NCI-H187 treated with DMSO at 0.1 percent for 48 hours (cell line): ENCODE data around the gene PLCB2.

Source experiments
- DNase-seq: peaks from one replicate; lab custom pipeline; 2025; lab: John Stamatoyannopoulos, UW

PLCB2 gene

DNA sequence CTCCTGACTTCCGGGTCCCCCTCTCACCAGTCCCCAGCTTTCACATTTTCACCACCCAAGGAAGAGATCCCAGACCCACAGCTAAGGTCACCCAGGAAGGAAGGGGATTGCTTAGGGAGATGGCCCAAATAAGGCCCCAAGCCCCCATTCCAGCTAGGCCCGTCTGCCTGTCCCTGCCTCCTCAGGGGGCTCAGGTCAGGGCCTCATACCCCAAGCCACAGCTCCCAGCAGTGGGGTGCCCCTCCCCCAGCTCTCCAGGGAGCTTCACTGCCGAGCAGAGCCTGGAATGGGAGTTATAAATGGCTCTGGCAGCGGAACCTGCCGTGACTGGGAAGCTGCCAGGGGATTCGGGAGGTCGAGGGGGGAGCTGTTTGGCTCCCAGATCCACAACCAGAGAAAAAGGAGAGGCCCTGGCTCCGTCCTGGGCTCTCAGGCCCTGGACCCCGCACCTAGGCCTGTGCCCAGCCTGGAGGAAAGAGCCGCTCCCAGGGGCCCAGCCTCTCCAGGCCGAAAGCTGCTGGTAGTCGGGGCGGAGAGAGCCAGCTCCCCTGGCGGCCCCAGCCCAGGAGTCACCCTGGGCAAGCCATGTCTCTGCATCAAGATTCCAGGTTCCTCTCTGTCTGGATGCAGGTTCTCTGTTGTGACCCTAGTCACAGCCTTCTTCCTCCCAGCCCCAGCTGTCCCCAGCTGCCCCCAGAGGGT, 32.5 kb upstream of the PLCB2 start:
- DNase-seq: no peak

DNA sequence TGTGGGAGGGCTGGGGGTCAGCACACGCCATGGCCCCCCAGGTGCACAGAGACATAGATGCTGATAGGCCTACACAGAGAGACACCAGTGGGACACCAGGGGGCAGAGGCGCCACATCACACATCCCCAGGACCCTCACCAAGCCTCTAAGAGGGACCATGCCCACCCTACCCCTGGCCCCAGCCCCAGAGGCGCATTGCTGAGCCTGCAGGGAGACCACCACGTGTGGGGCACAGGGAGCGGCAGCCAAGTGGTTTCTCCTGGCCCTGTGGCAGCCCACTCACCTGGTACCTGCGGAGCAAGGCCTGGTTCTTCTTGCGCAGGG, 31.8 kb upstream of the PLCB2 start:
- DNase-seq: no peak

DNA sequence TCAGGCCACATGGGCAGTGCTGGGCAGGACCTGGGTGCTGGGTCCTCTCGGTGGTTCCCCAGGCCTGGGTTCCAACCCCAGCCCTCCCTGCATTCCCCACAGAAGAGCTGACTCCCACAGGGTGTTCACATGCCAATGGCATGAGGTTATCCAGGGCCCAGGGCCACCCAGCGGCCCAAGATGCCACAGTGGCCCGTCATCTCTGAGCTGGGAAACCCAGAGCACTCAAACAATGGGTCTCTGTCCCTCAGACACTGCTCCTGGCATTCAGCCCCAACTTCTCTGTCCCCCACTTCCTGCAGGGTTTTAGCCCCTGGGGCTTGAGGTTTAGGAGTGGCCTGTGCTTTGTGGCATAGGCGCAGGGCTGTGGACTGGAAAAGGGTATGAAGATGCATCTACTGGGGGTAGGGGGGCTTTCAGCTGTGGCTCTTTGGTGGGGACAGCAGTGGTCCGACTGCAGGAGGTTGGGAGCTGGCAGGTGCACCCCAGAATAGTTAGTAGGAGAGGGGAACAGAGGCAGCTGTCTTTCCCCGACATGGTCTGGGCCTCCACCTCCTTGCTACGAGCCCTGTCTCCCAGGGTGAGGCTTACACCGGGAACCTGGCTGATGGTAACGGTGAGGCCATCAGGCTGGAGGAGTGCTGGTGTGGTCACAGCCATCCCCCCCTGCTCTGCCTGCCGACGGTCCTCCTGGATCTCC, 31.3 kb upstream of the PLCB2 start:
- no peak for DNase-seq

DNA sequence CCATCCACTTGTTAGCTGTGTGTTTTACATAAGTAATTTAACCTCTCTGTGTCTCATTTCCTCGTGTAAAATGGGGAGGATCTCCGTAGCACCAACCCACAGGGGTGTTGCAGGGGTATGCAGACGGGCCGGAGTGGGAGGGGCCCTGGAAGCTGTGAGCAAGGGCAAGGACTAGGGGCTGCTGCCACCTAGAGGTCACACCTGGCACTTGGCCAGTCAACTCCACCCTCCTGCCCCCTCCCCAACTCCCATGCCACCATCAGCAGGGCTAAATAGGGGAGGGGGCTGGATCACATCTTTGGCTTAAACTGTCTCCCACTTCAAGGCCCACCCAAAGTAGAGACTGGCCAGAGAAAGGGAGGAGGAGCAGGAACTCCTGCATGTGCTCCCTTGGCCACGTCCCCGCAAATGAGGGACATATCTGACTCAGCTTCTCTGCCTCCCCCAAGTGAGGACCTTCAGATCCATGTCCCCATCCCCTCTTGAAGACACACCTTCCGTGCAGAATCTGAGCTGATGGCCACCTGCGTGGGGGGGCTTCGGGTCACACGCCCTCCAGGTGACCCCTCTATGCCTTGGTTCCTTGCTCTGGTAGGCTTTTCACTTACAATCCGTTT, 30.4 kb upstream of the PLCB2 start:
- DNase-seq: no peak

DNA sequence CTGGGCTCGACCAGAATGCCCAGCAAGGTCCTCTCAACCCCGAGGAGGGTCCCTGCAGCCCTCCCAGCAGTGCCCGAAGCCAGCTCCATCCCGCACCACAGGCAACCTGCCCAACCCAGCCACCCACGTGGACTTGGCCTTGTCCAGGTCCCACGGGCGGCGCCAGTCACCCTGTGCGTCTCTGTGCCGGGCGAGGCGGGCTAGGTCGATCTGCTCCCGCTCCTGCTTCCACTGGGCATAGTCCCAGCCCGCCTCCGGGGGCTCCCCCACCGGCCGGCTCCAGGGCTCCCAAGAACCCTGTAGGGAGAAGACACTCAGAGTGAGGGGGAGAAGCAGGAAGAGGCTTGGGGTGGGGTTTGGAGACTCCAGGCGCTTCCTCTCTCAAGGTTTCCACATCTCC, 29.9 kb upstream of the PLCB2 start:
- no peak for DNase-seq

DNA sequence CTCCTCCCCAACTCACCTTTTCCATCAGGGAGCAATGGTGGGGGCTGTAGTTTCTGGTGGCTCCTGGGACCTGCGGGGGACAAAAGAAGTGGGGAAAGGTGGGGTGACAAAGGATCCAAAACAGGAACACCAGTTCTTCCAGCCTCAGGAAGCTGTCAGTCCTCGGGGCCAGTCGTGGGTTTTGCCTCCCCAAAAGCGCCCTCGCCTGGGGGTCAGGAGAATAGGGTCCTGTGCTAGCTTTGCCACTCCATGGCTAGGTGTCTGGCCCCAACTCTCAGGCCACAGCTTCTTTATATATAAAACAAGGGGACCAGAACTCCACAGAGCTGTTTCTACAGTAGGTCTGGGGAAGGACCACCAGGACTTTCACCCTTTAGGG, 29.0 kb upstream of the PLCB2 start:
- DNase-seq: no peak

DNA sequence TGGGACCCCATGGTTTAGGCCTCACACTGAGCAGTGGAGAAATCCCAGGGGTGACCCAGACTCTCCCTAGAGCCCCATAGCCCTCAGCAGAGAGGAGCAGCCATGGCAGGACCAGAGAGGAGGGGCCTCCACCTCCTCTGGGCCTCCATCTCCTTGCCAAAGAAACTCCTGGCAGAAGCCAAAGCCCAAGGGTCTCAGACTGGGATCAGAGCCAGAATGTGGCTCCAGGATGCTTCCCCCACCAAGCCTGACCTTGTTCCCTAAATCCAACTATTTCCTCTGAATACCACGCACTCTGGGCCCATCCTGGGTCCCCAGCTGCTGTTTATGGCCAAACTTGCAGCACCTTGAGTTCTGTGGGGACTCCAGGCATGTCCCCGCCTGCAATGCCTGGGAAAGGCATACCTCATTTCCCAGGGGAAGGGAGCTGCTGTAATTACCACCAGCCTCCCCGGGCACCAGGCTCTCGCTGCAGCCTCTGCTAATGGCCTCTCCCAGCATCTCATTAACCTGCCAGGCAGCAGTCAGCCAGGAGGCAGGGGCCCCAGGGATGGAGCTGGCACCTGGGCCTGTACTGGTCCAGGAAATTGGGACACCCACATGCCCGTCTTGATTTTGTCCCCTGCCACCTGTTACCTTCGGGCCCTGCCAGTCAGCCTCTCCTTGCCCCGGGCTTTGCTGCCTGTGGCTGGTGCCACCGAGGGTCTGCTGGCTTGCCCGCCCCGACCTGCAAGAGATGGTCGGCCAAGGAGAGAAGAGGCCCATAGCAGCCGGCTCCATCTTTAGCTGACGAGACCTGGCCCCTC, 28.4 kb upstream of the PLCB2 start:
- no peak for DNase-seq

DNA sequence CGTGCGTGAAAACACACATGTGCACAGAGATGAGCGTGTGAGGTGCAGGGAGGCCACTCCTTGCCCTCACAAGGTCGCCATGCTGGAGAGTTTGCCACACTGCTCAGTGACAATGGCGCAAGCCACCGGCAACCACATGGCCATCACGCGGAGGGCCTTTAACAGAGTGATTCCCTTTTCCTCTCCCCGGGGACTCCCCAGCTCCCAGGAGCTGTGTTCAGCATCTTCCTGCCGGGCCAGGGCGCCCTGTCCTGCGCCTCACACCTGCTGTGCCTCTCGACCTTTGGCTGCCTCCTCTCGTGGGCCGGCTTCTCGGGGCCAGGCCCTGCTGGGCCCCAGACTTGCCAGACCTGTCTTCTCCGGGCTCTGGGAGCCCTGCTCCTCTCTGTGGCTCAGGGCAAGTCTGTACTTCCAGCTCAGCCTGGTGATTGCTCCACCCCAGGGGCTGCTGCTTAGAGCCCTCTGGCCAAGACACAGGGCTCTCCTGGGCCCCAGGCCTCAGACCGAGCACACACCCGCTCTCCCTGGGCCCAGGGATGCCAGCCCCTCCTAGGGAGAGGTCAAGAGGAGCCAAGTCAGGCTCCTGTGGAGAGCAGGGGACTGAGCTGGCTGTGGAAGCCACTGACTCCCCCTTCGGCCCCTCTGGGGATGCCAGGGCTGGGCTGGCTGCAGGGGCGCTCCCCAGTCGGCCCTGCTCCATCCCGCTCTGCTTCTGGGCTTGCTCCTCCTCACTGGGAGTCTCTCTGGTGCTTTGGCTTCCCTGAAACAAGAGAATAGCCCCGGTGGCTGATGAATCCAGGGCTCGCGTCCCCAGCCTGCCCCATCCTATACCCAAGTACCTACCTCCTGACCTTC, 27.4 kb upstream of the PLCB2 start:
- no peak for DNase-seq

DNA sequence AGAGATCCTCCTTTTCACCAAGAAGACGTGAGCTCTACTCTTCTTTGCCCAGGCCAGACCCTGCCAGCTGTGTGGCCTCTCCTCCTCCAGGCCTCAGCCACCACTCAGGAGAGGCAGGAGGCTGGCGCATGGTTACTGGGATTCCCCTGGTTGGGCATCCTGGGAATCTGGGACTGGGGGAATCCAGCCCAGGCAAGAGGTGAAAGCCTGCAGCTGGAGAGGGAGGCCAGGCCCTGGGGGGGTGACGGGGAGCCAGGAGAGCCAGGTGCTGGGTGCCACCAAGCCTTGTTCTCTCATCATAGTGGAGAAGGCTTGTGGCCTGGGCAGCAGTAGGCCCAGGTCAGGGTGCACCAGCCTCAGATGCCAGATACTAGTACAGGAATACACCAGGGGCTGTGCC, 26.8 kb upstream of the PLCB2 start:
- DNase-seq: no peak

DNA sequence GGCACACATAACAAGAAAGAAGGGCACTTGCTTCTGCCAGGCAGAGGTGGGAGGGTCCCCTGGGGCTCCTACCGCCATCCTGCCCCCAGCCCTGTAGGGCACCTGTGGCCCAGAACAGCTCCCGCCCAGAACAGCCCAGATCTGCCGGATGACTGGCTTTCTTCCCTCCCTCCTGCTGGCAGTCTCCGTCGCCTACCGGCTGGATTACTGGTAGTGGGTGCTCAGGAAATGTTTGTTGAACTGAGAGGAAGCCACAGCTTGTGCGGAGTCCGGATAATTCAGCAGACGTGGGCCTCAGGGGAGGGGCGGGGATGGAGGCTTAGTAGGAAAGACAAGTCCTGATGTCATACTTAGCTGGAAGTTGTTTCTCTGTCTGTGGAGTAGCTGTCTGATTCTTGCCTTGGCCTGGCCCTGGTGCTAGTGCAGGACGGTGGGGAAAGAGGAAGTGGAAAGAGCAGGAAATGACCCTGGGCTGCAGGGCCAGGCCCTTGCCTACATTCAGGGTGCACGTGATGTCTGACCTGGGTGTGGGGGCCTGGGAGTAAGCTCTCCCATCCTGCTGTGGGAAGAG, 26.3 kb upstream of the PLCB2 start:
- no peak for DNase-seq

GRCh38 chr15:40332113-40332781, 24.5 kb upstream of the PLCB2 start:
- DNase-seq: no peak

GRCh38 chr15:40331637-40332036, 23.9 kb upstream of the PLCB2 start:
- DNase-seq: no peak

DNA sequence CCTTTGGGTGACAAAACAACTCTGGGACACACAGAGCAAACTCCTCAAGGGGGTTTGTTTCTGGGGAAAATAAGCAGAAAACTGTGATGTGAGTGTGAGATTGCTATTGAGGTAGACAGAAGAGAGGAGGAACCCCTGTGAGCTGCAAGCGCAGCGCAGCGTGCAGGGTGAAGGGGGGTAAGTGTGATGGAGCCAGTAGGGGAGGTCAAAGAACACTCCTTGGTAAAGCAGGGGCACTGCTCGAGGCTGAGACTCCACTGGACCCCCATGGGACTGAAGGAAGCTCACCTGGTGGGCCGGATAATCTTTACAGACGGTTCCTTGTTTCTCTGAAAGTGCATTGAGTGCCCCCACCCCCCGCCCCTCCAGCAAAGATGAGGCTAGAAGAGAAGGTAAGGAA, 23.3 kb upstream of the PLCB2 start:
- DNase-seq: no peak

GRCh38 chr15:40330368-40330836, 22.7 kb upstream of the PLCB2 start:
- no peak for DNase-seq

GRCh38 chr15:40329804-40330203, 22.1 kb upstream of the PLCB2 start:
- DNase-seq: no peak

GRCh38 chr15:40328751-40329150, 21.0 kb upstream of the PLCB2 start:
- no peak for DNase-seq

DNA sequence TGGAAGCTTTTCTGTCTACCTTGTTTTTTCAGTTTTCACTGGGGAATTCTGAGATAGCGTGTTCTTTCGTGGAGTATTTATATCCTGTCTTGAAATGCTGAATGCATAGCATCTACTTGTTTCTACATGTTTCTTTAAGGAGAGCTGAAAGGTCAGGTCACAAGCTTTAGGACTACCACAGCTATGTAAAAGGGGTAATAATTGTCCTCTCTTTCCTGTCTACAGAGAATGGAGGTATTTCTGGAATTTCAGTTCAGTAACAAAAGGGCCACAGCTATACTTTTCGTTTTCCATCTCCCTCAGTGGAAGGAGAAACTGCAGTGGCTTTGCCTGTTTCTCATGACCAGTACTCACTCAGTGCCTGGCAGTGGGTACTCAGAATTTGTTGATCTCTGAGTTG, 20.4 kb upstream of the PLCB2 start:
- DNase-seq: no peak

DNA sequence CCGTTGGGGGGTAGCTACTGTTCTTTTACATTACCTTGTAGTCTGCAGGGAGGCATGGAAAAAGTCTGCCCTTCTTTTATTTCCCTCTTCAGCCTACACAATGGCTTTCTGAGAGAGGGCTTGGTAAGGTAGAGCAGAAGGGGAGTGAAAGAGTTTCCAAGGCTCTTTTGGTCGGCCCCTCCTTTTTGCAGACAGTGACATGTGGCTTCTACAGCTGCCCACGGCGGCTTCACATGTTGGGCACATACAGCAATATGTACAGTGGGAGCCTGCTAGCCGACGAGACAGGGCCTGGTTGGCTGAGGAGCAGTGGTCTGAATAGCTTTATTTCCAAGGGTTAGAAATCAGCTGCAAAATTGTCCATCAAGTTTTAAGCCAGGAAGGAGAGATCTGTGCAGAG, 19.7 kb upstream of the PLCB2 start:
- DNase-seq: no peak

- no peak for DNase-seq
Observed at GRCh38 chr15:40325700-40326099, 18.0 kb upstream of the PLCB2 start.

GRCh38 chr15:40325188-40325587, 17.5 kb upstream of the PLCB2 start:
- DNase-seq: no peak
